Measurements from ENCODE around the gene NPC1L1.

NPC1L1 gene

GRCh38 chr7:44534087-44534486 is 7.0 kb downstream of the NPC1L1 start:
- no peaks in the 10 kb centered on the region for H3K36me3 ChIP-seq (ENCODE audit: insufficient read depth, low read length)
- no peaks in the 10 kb centered on the region for H3K9me3 ChIP-seq (ENCODE audit: control insufficient read depth, insufficient read depth, low read length)

GRCh38 chr7:44533301-44534055 is 7.7 kb downstream of the NPC1L1 start:
- no peaks in the 10 kb centered on the region for H3K9me3 ChIP-seq (ENCODE audit: control insufficient read depth, insufficient read depth, low read length)
- no peak overlapping the region for H3K9ac ChIP-seq (ENCODE audit: low read depth, low read length)
- no peaks in the 10 kb centered on the region for H3K4me1 ChIP-seq (ENCODE audit: insufficient read depth, low read length)
- no peaks in the 10 kb centered on the region for H3K36me3 ChIP-seq (ENCODE audit: insufficient read depth, low read length)

More at GRCh38 chr7:44534087-44534486, 7.0 kb downstream of the NPC1L1 start:
- Histone ChIP-seq H3K9ac (ENCODE audit: low read depth, low read length) (no peak overlapping the region), H3K4me1 (ENCODE audit: insufficient read depth, low read length) (no peaks in the 10 kb centered on the region)

GRCh38 chr7:44531421-44532380 is 9.4 kb downstream of the NPC1L1 start:
- H3K4me1 ChIP-seq (ENCODE audit: insufficient read depth, low read length), result no peaks in the 10 kb centered on the region
- H3K36me3 ChIP-seq (ENCODE audit: insufficient read depth, low read length), result no peaks in the 10 kb centered on the region
- H3K9me3 ChIP-seq (ENCODE audit: control insufficient read depth, insufficient read depth, low read length), result no peaks in the 10 kb centered on the region
- H3K9ac ChIP-seq (ENCODE audit: low read depth, low read length), result no peak overlapping the region

GRCh38 chr7:44530990-44531389 is 10.1 kb downstream of the NPC1L1 start:
- Histone ChIP-seq H3K4me1 (ENCODE audit: insufficient read depth, low read length) (no peaks in the 10 kb centered on the region), H3K9ac (ENCODE audit: low read depth, low read length) (no peak overlapping the region), H3K36me3 (ENCODE audit: insufficient read depth, low read length) (no peaks in the 10 kb centered on the region), H3K9me3 (ENCODE audit: control insufficient read depth, insufficient read depth, low read length) (peaks cover 3% of the 10 kb centered on the region; the same call in 1 of the 2 replicates)

- peaks cover 3% of the 10 kb centered on the region; the same call in 1 of the 2 replicates for H3K9me3 ChIP-seq (ENCODE audit: control insufficient read depth, insufficient read depth, low read length)
- no peaks in the 10 kb centered on the region for H3K36me3 ChIP-seq (ENCODE audit: insufficient read depth, low read length)
- H3K4me1 ChIP-seq (ENCODE audit: insufficient read depth, low read length), result no peaks in the 10 kb centered on the region
- no peak overlapping the region for H3K9ac ChIP-seq (ENCODE audit: low read depth, low read length)
These were observed 16.2 kb downstream of the NPC1L1 start for GRCh38 chr7:44524811-44525388.

GRCh38 chr7:44522315-44522714 is 18.8 kb downstream of the NPC1L1 start:
- Histone ChIP-seq H3K9me3 (ENCODE audit: control insufficient read depth, insufficient read depth, low read length) (peaks cover 3% of the 10 kb centered on the region; the same call in 1 of the 2 replicates), H3K9ac (ENCODE audit: low read depth, low read length) (no peak overlapping the region), H3K4me1 (ENCODE audit: insufficient read depth, low read length) (no peaks in the 10 kb centered on the region), H3K36me3 (ENCODE audit: insufficient read depth, low read length) (no peaks in the 10 kb centered on the region)

- Histone ChIP-seq H3K9ac (ENCODE audit: low read depth, low read length) (no peak overlapping the region), H3K36me3 (ENCODE audit: insufficient read depth, low read length) (no peaks in the 10 kb centered on the region), H3K9me3 (ENCODE audit: control insufficient read depth, insufficient read depth, low read length) (peaks cover 3% of the 10 kb centered on the region; the same call in 1 of the 2 replicates), H3K4me1 (ENCODE audit: insufficient read depth, low read length) (no peaks in the 10 kb centered on the region)
These were observed 19.6 kb downstream of the NPC1L1 start for GRCh38 chr7:44521347-44522095.

GRCh38 chr7:44520574-44520973 is 20.6 kb downstream of the NPC1L1 start:
- no peaks in the 10 kb centered on the region for H3K36me3 ChIP-seq (ENCODE audit: insufficient read depth, low read length)
- H3K4me1 ChIP-seq (ENCODE audit: insufficient read depth, low read length), result no peaks in the 10 kb centered on the region
- H3K9me3 ChIP-seq (ENCODE audit: control insufficient read depth, insufficient read depth, low read length), result no peaks in the 10 kb centered on the region

GRCh38 chr7:44519546-44519945 is 21.6 kb downstream of the NPC1L1 start:
- Histone ChIP-seq H3K4me1 (ENCODE audit: insufficient read depth, low read length) (no peaks in the 10 kb centered on the region), H3K36me3 (ENCODE audit: insufficient read depth, low read length) (no peaks in the 10 kb centered on the region), H3K9me3 (ENCODE audit: control insufficient read depth, insufficient read depth, low read length) (no peaks in the 10 kb centered on the region), H3K9ac (ENCODE audit: low read depth, low read length) (no peak overlapping the region)

More at GRCh38 chr7:44520574-44520973, 20.6 kb downstream of the NPC1L1 start:
- no peak overlapping the region for H3K9ac ChIP-seq (ENCODE audit: low read depth, low read length)

GRCh38 chr7:44518761-44519160 is 22.4 kb downstream of the NPC1L1 start:
- Histone ChIP-seq H3K9ac (ENCODE audit: low read depth, low read length) (no peak overlapping the region), H3K36me3 (ENCODE audit: insufficient read depth, low read length) (no peaks in the 10 kb centered on the region), H3K9me3 (ENCODE audit: control insufficient read depth, insufficient read depth, low read length) (no peaks in the 10 kb centered on the region), H3K4me1 (ENCODE audit: insufficient read depth, low read length) (no peaks in the 10 kb centered on the region)

GRCh38 chr7:44517175-44517574 is 24.0 kb downstream of the NPC1L1 start:
- Histone ChIP-seq H3K9me3 (ENCODE audit: control insufficient read depth, insufficient read depth, low read length) (no peaks in the 10 kb centered on the region), H3K4me1 (ENCODE audit: insufficient read depth, low read length) (no peaks in the 10 kb centered on the region), H3K36me3 (ENCODE audit: insufficient read depth, low read length) (no peaks in the 10 kb centered on the region), H3K9ac (ENCODE audit: low read depth, low read length) (no peak overlapping the region)

- Histone ChIP-seq H3K9ac (ENCODE audit: low read depth, low read length) (no peak overlapping the region), H3K9me3 (ENCODE audit: control insufficient read depth, insufficient read depth, low read length) (no peaks in the 10 kb centered on the region), H3K4me1 (ENCODE audit: insufficient read depth, low read length) (no peaks in the 10 kb centered on the region), H3K36me3 (ENCODE audit: insufficient read depth, low read length) (no peaks in the 10 kb centered on the region)
These were observed 25.4 kb downstream of the NPC1L1 start for GRCh38 chr7:44515590-44516268.

- no peaks in the 10 kb centered on the region for H3K36me3 ChIP-seq (ENCODE audit: insufficient read depth, low read length)
- no peak overlapping the region for H3K9ac ChIP-seq (ENCODE audit: low read depth, low read length)
- H3K9me3 ChIP-seq (ENCODE audit: control insufficient read depth, insufficient read depth, low read length), result no peaks in the 10 kb centered on the region
These were observed 28.4 kb downstream of the NPC1L1 start for GRCh38 chr7:44512736-44513135.

More at GRCh38 chr7:44512736-44513135, 28.4 kb downstream of the NPC1L1 start:
- no peaks in the 10 kb centered on the region for H3K4me1 ChIP-seq (ENCODE audit: insufficient read depth, low read length)

Data from ES-I3 (cell line).